SU-DHL-6 (cell line): Measurements from ENCODE around the gene FGFRL1.

Experiments used
- EZH2phosphoT487 ChIP-seq: fragments of 200-600 bp; sonication (generic), shearing (Covaris generic); conservative IDR thresholded peaks from 2 replicates; pipeline ENCODE4 v1.6.1; 2018; ENCODE audit warnings: mild to moderate bottlenecking, antibody characterized with exemption, low read length, moderate library complexity, mixed read lengths
- TF ChIP-seq, protein P1 (sequence below): fragments of 200-600 bp; sonication (generic); IDR thresholded peaks from one replicate; pipeline ENCODE4 v1.5.1; 2017; ENCODE audit warnings: antibody characterized with exemption, mild to moderate bottlenecking, low read length, moderate library complexity; ENCODE audit not compliant: insufficient read depth, poor library complexity, severe bottlenecking

DNA sequence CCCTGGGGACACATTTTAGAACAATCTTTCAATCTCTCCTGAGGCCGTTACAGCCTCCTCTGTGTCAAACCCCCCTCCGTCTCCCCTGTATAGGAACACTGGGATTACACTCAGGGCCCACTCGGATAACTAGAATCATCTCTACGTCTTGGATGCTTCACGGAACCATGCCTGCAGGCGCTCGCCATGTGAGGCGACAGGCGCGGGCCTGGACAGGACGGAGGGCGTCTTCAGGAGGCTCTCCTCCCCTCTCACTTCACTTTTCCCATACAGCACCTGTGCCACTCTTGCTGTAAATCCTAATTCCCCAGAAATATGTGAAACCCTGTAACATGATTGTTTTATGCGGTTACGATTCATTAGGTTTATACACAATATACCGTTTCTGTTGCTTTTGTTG lies 28.6 kb upstream of the FGFRL1 start:
- TF ChIP-seq, protein P1, sequence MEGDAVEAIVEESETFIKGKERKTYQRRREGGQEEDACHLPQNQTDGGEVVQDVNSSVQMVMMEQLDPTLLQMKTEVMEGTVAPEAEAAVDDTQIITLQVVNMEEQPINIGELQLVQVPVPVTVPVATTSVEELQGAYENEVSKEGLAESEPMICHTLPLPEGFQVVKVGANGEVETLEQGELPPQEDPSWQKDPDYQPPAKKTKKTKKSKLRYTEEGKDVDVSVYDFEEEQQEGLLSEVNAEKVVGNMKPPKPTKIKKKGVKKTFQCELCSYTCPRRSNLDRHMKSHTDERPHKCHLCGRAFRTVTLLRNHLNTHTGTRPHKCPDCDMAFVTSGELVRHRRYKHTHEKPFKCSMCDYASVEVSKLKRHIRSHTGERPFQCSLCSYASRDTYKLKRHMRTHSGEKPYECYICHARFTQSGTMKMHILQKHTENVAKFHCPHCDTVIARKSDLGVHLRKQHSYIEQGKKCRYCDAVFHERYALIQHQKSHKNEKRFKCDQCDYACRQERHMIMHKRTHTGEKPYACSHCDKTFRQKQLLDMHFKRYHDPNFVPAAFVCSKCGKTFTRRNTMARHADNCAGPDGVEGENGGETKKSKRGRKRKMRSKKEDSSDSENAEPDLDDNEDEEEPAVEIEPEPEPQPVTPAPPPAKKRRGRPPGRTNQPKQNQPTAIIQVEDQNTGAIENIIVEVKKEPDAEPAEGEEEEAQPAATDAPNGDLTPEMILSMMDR, result no peak
- no peak for TF ChIP-seq EZH2phosphoT487
